NCI-H187 treated with DMSO at 0.1 percent for 48 hours (cell line): Measurements from ENCODE around the gene IRF1.

ENCODE experiments used
- DNase-seq: peaks from one replicate; lab custom pipeline; 2025; lab: John Stamatoyannopoulos, UW

The IRF1 gene

DNA sequence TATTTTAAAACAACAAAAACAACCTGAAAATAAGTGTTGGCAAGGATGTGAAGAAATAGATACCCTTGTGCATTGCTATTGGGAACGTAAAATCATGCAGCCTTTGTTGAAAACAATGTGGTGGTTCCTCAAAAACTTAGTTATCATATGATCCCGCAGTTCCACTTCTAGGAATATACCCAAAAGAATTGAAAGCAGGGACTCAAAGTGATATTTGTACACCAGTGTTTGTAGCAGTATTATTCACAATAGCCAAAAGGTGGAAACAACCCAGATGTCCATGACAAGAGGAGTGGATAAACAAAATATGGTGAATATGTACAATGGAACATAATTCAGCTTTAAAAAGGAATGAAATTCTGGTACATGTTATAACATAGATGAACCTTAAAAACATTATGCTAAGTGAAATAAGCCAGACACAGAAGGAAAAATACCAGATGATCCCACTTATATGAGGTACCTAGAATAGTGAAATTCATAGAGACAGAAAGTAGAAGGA lies 29.0 kb downstream of the IRF1 start:
- DNase-seq: no peak

DNA sequence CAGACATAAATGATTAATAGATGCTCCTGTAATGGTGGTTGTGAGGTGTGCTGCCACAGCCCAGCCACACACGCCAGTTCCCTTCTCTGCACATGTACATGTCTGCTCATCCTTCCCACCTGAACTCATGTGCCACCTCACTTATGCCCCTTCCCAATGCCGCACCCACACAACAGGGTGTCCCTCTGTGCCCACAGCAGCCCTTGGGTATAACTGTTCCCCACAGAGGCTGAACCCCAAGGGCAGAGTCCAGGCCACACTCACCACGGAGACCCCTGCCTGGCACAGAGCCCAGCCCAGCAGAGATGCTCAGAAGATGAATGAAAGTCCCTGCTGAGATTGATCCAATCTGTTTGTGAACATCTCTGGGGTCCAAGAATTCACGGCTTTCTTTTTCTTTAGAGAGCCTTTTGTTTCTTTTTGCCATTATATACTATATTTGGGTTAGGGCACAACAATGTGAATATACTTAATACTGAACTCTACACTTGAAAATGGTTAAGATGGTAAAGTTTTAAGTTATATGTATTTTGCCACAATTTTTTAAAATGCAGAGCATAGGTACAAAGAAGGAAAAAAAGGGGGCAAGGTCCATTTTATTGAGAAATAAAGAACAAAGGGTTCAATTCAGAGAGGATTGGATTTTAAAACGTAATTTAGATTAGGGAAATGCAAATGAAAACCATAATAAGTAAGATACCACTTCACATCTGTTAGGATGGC lies 29.6 kb downstream of the IRF1 start:
- no peak for DNase-seq

DNA sequence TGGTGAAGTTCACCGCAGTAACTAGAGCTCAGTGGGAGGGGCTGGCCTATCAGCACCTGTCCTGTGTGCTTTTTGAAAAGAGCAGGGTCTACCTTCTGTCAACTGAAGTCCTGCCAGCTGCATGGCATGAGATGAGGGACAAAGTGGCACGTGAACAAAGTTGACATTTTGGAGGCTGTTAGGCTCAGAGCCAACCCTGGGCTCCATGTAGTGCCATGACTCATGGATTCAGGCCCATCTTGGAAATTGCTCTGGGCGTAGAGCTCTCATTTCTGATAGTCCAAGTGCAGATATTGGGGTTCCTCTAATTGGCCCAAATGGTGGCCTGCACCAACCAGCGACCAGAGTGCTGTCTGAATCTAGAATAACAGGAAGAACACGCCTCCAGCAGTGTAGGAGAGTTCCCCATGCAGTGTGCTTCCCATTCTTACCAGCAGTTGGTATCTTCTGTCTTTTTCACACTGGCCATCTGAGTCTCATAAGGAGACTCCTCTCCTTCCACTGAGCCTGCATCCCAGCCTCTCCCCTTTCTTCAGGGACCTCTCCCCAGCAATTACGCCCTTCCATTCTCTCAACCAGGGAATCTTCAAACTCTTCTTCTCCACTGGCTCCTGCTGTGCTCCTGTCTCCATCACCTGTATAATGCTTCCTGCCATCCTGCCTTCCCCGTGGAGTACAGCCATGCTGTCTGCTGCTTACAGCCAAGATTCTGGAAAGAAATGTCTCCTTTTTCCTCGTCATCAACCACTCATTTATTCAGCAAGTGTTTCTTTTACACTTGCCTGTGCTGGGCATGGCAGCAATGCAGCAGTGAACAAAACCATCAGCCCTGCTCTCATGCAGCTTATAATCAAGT lies 30.4 kb downstream of the IRF1 start:
- DNase-seq: no peak

DNA sequence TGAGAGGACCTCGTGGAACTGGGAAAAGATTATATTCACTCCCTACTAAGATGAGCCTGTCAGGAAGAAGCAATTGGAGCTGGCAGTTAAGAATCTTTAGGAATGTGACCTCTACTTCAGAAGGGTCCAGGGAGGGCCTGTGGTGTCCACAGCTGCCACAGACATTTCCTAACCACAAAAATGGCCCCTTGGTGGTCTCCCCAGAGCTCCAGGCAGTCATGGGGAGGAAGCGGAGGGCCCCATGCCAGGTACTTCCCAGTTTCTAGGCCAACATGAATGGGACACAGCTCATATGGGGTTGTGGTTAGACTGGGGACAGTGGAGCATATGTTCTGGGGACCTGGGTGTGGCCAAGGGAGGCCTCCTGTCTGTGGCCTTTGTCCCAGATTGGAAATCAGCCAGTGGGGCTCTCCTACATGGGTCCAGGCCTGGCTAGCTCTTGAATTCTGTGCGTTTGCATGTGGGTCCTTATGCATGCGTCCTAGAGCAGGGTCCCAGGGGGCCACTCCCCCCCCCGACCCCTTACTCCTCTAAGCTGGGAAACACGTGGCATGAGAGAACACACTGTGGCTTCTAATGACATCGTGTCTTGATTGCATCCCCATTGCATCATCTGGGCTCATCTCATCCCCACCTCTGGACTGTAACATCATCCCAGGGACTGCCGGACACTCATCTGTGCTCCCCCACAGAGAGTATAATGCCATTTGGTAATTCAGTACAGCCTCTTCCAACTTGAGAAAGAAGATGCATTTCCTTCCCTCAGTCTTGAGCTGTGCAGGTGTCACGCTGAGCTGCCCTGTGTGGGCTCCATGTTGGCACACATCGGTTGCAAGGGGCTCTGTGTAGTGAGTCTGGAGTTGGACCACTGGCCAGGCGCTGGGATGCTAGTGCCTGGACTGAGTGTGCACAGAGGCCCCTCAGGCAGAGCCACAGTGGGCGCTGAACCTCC lies 31.3 kb downstream of the IRF1 start:
- no peak for DNase-seq

DNA sequence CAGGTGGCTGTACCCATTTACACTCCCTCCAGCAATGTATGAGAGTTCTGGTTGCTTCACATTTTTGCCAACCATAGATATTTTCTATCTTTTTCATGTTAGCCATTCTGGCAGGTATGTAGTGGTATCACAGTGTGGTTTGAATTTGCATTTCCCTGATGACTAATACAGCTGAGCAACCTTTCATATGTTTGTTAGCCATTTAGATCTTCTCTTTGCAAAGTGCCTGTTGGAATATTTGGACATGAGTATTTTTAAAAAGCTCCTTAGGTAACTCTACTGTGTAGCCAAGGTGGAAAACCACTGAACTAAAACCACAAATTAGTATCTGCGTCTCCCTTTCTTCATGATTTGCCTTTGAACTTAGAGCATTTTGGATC lies 31.9 kb downstream of the IRF1 start:
- no peak for DNase-seq

DNA sequence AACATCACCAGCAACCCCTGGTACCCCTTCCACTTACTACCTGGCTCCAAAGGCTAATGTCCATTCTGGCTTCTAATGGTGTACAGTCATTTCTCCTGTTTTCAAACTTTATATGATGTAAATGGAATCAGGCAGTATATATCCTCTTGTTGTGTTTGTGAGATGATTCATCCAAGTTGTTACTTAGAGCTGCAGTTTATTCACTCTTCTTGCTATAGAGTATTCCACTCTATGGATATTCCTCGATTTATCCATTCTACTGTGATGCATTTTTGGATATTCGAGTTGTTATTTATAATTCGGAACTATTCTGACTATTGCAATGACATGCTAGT lies 32.4 kb downstream of the IRF1 start:
- DNase-seq: no peak

DNA sequence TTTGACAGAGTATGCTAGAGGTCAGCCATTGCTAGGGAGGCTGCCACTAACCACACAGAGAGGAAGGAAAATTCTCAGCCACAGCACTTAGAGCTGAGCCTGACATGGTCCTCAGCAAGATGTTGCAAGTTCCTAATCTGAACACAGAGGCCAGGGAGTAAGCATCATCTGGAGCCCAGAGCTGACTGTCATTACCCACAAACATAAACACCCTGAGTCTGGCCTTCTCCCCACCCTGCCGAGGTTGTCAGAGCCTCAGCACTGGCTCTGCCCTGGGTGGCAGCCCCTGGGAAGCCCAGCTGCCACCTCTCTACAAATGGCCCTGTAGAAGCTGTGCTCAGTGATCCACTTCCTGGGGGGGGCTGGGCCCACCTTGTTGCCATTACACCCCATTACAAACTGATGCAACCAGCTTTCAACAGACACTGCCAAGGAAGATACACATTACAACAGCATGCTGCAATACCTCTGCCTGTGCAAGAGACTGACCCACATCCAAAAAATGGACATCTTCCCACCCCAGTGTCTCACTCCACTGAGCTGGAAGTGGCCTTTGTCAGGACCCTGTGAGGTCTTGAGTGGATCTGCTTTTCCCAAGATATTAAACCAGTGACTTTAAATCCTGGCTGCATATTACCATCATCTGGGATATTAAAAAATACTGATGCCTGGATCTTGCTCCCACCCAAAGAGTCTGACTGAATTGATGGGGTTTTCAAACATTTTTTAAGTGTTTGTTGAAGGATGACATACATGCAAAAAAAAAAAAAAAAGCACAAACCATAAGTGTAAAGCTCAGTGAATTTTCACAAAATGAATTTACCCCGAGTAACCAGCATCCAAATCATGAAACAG lies 33.0 kb downstream of the IRF1 start:
- no peak for DNase-seq

DNA sequence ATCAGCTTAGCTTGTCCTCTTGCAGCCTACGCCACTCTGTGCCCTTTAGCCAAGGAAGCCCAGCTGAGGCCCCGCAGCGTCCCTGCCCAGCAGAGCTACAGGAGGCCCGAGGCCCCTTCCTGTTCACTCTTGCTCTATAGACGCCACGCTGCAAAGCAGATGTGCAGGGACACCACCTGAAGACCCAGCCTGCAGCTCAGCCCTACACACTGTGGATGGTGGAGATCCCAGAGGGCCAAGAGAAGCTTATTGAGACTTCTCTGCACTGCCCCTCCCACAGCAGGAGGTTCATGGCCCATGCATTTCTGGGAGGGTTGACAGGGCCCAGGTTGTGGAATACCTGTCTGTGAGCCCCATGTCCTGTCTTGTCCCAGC lies 33.6 kb downstream of the IRF1 start:
- DNase-seq: no peak

DNA sequence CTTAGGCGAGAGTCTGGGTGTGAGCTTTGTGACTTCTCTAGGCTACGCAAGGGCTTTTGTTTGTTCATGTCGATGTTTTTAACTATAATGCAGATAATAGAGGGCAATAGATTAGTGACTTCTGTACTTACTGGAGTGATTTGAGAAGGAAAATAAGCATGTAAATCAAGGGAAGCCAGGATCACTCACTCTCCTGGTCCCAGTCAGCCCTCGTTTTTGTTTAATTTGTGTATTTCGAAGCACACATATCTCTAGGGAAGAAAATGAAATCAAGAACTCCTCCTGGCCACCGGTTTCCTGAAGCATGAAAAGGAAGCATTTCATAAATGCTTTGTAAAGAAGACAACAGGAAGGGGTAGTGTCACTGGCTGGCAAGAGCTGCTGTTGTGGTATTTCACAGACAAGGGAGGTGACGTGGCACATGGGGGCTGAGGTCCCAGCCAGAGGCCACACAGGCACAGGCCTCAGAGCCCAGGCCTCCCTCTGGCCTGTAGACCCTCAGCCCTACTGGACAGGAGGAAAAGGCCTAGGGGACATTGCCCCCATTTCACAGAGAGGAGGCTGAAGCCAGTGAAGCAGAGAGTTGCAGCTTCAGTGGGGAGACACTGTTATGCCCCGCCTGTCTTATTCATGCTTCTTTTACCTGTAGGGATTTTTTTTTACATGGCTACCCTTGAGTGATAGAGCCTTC lies 34.1 kb downstream of the IRF1 start:
- no peak for DNase-seq

DNA sequence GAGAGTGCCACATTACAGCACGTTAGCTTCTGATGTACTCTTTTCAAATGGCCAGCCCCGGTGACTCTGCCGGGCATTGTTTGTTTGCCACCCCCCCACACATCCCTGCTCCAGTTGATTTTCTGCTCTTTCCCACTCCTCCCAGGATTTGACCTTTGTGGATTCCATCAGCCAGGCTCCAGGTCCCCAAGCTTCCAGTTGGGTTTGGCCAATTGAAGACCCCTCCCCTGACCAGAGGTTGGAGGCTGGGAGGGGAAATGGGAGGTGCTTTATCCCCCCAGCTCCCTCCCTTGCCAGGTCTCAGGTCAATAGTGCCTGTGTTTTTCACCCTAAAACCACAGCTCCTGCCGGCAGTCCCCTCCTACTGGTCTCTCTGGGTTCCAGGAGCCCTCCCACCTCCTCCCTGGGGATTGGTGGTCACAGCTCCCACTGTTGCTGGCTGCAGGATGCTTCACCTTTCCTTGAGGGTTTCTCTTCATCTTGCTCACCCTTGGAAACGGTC lies 34.9 kb downstream of the IRF1 start:
- DNase-seq: no peak

DNA sequence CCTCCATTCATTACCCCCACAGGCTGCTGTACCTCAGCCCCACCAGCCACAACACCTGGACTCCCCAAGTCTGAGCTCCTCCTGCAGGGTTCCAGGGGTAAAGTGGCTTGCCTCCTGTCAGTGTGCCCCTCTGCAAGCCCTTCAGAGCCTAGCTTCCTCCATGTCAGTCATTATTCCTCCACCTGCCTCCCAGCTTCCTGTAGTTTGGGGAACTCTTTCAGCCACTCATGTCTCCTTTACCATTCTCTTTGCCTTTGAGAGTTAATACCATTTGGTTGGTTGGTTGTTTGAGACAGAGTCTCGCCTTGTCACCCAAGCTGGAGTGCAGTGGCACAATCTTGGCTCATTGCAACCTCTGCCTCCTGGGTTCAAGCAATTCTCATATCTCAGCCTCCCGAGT lies 36.2 kb downstream of the IRF1 start:
- DNase-seq: no peak

DNA sequence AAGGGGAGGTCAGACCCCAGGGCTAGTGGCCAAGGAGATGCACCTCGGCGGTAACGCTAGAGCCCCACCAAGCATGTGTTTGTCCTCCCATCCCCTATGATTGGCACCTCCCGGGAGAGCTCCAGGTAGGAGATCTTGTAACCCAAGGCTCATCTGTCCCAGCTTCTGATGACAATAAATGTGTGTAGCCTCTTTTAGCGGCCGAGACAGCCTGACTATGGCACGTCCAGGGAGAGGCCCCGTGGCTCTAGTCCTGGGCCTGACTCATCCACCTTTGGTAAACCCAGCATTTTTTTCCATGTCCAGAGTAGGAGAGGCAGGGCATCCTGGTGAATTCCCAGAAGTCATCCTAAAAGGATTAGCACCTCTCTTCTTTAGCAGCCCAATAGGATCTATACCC lies 39.2 kb downstream of the IRF1 start:
- no peak for DNase-seq

DNA sequence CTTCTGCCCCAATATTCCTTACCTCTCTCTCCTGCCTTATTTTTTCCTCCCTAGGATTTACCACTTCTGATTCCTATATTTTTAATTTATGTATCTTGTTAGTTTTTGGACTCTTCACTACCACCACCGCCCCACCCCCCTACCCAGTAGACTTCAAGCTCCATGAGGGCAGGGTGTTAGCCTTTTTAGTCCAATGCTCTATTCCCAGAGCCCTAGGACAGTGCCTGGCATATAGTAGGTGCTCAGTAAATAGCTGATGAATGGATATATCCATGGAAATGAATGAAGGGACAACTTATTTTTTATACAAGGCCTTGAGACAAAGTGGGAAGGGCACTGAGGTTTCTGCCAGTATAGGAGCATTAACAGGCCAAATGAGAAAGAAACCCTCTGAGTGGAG lies 41.5 kb downstream of the IRF1 start:
- no peak for DNase-seq

DNA sequence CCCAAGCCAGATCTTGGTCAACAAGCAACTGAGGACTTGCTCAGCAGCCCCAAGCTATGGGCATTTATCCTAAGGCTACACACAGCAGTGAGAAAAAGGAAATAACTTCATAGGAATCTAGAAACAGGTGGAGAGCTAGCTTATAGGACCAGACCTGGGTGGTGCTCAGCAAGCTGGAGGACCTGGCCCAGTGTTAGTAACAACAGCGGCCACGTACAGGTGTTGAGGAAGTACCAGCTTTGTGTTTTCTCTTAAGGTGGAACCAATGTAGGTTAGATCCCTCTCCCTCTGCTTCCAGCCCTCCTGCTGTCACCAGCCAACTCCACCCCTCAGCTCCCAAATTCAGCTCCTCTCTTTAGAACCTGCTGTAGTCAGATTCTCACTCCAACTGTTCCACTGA lies 43.4 kb downstream of the IRF1 start:
- no peak for DNase-seq

DNA sequence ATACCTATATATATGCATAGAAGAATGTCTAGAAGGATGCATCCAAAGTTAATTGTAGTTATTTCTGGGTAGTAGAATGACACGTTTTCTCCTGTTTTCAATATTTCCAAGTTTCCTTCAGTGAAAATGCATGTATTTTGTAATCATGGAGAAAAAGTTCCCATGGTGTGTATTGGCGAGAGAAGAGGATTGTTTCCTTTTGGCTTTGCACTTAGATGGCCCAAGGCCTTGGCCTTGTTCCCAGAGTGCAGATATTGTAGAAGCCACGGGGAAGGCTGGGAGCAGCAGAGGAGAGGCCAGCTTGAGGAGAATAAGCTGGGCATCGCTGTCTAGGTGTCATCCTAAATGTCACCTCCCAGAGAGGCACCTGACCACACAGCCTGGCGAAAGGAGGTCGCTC lies 44.0 kb downstream of the IRF1 start:
- DNase-seq: no peak

DNA sequence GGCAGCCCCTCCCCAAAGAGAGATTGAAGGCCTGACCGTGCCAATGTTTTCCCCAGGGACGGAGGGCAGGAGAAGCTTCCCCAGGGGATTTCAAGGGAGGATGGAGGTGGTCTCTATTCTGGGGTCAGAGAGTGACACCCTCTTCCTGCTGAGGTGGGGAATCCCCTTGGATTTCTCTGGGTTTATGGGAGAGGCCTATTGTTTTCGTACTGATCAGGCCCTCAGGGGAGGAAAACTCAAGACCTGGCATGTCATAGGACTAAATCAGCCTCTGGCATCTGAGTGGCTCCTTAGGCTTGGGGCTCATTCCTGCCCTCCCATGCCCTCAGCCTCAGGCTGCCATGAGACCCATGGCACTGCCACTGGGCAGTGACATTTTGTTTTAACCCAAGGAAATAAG lies 44.6 kb downstream of the IRF1 start:
- DNase-seq: no peak

DNA sequence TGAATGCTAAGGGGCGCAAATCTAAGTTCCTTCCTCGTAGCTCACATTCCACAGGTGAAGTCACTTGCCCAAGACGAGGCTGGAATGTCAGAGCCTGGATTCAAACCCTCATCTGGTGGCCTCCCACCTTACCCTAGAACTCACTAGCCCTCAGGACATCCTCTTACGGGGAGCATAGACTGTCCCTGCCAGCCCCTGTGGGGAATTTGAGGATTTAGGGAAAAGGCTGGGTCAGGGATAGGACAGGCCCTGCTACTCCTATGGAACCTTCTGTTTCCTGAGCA lies 45.0 kb downstream of the IRF1 start:
- no peak for DNase-seq

DNA sequence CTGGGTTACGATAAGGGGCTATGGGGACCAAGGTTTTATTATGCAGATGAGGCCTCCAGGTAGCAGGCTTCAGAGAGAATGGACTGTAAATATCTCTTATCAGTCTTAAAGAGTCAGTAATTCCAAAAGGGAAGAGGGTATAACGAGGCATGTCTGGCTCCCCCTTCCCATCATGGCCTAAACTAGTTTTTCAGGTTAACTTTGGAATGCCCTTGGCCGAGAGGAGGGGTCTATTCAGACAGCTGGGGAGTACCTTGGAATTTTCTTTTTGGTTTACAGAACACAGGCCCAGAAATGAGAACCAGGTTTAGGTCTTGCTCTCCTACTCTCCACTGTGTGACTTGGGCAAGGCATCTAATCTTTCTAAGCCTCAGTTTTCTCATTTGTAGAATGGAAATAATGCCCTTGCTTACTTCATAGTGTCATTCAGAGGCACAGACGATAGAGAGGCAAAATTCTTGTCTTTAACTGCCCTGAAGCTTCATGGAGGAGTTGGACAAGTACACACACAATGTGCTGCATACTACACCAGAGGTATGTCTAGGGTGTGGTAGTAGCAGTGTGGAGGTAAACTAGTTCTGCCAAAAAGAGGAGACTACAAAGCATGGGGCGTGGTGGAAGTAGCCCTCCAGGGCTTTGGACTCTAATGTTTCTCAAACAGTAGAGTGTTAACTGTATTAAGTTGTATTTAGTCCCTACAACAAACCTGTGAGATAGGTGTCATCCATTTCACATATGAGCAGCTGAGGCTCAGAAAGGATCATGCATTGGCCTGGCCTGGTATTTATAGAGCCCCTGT lies 45.5 kb downstream of the IRF1 start:
- no peak for DNase-seq

DNA sequence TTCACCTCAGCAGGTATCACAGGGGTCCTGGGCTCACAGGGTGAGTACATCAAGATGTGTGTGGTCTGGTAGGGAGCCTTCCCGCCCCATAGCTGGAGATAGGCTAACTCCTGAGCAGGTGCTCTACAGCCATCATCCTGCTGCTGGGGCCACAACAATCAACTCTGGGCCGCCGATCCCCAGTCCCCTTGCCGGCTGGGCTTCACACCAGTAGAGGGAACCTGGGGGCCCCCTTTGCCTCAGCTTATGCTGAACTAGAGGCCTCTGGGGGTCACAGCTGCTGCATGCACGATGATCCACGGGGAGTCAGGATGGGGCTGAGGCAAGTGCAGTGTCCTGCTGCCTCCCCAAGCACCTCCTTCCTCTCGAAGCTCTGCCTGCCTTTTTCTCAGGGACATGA lies 46.5 kb downstream of the IRF1 start:
- no peak for DNase-seq

DNA sequence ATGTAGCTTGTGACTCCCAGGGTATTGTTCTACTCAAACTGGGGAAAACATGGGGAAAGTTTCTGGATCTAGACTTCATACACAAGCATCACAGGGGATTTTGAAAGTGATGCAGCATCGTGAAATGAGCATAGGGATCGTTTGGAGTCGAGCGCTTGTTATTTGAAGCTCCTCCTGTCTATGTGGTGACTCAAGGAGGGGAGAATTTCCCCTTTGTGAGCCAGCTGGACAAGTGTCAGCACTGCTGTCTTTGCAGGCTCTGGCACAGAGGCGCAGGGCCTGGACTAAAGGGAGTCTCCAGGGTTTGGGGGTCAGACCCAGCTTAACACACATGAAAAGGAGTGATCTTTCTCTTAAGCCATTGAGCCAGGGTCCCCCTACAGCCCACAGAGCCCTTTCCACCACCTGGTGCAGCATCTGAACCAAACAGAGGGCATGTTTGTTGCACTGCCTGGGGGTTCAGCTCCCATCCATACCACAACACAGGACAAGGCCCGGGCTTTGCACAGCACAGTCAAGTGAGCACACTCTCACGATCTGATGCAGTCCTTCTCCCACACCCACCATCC lies 51.0 kb downstream of the IRF1 start:
- no peak for DNase-seq
